ENCODE results near the gene CFAP300. TPM values are rescaled to one million over a fixed set of nuclear protein-coding genes. Genes with fewer than 3 reads are reported as not detected.

Gene CFAP300
- polyA plus RNA-seq, 1 experiment = 4.5 TPM

DNA sequence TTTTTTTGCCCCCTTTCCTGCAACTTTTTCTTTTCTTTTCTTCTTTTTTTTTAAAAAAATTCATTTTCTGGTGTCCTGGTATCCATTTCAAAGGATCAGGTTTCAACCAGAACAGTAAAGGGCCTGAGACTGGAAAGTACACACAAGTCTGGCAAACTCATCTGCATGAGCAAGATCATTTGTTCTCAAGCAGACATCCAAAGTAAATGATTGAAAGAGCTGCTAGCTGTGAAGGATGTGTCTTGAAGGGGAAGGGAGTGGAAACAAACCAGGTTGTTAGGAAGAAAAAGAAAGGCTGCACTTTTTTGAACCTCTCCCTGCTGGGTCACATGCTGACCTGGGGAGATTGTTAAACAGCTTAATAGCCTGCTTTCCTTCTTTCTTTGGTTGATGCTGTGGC, 68.3 kb downstream of the CFAP300 start:
- no peak overlapping the region for H3K4me3 ChIP-seq (ENCODE audit: low read depth, low read length)
- TF ChIP-seq, protein P1, sequence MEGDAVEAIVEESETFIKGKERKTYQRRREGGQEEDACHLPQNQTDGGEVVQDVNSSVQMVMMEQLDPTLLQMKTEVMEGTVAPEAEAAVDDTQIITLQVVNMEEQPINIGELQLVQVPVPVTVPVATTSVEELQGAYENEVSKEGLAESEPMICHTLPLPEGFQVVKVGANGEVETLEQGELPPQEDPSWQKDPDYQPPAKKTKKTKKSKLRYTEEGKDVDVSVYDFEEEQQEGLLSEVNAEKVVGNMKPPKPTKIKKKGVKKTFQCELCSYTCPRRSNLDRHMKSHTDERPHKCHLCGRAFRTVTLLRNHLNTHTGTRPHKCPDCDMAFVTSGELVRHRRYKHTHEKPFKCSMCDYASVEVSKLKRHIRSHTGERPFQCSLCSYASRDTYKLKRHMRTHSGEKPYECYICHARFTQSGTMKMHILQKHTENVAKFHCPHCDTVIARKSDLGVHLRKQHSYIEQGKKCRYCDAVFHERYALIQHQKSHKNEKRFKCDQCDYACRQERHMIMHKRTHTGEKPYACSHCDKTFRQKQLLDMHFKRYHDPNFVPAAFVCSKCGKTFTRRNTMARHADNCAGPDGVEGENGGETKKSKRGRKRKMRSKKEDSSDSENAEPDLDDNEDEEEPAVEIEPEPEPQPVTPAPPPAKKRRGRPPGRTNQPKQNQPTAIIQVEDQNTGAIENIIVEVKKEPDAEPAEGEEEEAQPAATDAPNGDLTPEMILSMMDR (IDR thresholded peaks at IDR 0.05; ENCODE audit: insufficient read depth, low read depth, low read length) = no peak
- POLR2A ChIA-PET = no interaction called here
- H3K36me3 ChIP-seq (ENCODE audit: control insufficient read depth, insufficient read depth, low read length) = no peaks in the 10 kb centered on the region
- no peaks in the 10 kb centered on the region for H3K27me3 ChIP-seq (ENCODE audit: control insufficient read depth, insufficient read depth, low read length)
- CTCF ChIA-PET = no interaction called here
- DNase-seq (ENCODE audit: low read depth) = no peak

DNA sequence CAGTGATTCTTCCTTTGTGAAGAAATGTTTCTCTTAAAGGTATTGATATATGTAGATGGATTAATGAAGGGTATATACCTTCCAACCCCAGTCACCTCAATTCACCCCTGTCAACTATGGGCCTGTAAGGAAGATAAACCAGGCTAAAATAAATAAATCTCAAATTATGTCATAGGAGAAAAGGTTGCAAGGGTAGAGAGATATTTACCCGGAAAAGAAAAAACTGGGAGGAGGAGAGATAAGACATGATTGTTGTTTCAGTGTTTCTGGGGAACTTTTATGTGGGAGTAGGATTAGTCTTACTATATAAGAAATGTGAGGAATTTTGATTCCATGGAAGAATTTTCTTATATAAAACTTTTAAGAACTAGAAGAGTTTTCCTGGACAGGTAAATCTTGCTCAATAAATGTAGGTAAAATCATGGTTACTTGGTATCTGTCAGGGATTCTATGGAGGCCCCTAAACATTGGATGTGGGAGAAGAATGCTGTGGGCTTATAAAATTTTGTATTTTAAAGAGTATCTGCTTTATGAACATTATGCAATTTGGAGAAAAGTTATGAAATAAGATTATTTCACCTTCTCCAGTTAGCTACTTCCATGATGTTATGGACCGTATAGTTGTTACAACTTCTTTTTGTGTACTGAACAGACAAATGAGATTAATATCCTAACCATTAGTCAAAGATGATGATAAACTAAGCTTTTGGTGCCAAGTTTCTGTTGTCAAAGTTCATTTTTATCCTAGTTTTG, 69.4 kb downstream of the CFAP300 start:
- CTCF ChIA-PET = interaction anchor here (1.8 kb wide), 1 partner anchor 163 kb away, joined by 4 read pairs; no protein-coding TSS in a partner anchor
- H3K27me3 ChIP-seq (ENCODE audit: control insufficient read depth, insufficient read depth, low read length) = no peaks in the 10 kb centered on the region
- TF ChIP-seq, protein P1 (IDR thresholded peaks at IDR 0.05; ENCODE audit: insufficient read depth, low read depth, low read length) = no peak
- no peaks in the 10 kb centered on the region for H3K36me3 ChIP-seq (ENCODE audit: control insufficient read depth, insufficient read depth, low read length)
- H3K4me3 ChIP-seq (ENCODE audit: low read depth, low read length) = no peak overlapping the region
- POLR2A ChIA-PET = no interaction called here
- DNase-seq (ENCODE audit: low read depth) = no peak

DNA sequence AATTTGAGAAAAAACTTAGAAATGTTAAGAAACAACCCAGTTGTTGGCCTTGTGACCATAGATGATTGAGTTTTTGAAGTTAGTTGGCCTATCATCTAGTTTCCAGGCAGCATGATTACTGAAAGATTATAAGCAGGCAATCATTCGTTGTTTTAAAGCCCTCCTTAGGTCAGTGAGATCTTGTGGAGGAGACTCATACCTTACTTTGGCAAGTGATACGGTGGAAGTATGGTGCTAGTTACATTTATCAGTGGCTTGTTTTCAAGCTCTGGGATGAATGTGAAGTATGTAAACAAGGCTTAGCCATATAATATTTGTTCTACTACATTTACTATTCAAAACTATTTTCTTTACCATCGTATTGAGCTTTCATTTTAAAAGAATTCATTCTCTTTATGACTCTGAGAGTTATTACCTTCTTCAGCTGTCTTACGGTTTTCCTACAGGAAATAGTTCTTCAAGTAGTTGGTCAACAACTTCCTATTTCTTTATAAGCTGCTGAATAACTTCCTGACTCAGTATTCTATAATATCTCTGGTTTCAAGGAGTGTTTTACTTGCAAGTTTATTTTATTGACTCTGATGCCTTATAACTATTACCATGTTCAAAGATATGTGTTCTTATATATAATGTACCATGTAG, 70.4 kb downstream of the CFAP300 start:
- CTCF ChIA-PET = interaction anchor here (0.8 to 1.8 kb wide), 3 partner anchors 11 to 162 kb away, joined by 3 to 4 read pairs (median 3); no protein-coding TSS in a partner anchor
- DNase-seq (ENCODE audit: low read depth) = no peak
- TF ChIP-seq, protein P1 (IDR thresholded peaks at IDR 0.05; ENCODE audit: insufficient read depth, low read depth, low read length) = no peak

DNA sequence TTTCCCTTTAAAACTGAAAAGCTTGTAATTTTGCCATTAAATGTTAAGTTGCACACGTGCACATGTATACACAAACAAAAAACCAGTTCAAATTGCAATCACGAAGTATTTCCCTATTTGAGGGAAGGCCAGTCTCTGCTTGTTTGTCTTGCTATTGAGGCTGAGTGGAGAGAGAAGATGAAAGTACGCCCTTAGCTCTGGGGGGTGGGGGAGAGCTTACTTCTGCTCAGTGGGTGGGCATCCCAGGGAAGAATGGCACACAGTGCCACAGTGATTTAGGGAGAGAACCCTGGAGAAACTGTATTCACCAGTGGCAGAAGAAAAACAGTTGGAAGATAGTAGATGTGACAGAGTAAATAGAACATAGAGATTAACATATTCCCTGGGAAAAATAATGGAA, 71.7 kb downstream of the CFAP300 start:
- POLR2A ChIA-PET = interaction anchor here (1.2 kb wide), 1 partner anchor 256 kb away, joined by 4 read pairs; no protein-coding TSS in a partner anchor
- CTCF ChIA-PET = interaction anchor here (1.9 kb wide), 1 partner anchor 15 kb away, joined by 5 read pairs; no protein-coding TSS in a partner anchor
- no peaks in the 10 kb centered on the region for H3K36me3 ChIP-seq (ENCODE audit: control insufficient read depth, insufficient read depth, low read length)
- no peaks in the 10 kb centered on the region for H3K27me3 ChIP-seq (ENCODE audit: control insufficient read depth, insufficient read depth, low read length)
- TF ChIP-seq, protein P1 (IDR thresholded peaks at IDR 0.05; ENCODE audit: insufficient read depth, low read depth, low read length) = no peak
- no peak for DNase-seq (ENCODE audit: low read depth)
- H3K4me3 ChIP-seq (ENCODE audit: low read depth, low read length) = no peak overlapping the region

More for the DNA sequence above, 70.4 kb downstream of the CFAP300 start:
- H3K36me3 ChIP-seq (ENCODE audit: control insufficient read depth, insufficient read depth, low read length) = no peaks in the 10 kb centered on the region
- no peaks in the 10 kb centered on the region for H3K27me3 ChIP-seq (ENCODE audit: control insufficient read depth, insufficient read depth, low read length)
- no peak overlapping the region for H3K4me3 ChIP-seq (ENCODE audit: low read depth, low read length)
- POLR2A ChIA-PET = no interaction called here

DNA sequence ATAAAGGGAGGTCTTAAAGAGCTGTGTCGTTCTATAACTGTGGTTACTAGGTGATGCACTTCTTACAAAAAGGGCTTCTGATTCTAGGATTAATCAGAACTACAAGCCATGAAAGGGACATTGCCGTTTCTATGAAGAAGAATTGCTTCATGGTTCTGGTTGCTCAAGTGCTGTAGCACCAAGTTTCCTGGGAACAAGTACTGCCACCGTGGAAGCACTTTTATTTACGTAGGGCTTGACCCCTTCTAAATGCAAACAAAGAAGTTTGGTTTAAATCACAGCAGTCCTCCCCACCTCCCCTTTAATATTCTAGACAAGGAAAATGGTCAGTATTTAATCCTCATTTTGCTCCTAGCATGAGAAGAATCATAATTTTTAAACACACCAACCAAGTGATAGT, 72.8 kb downstream of the CFAP300 start:
- CTCF ChIA-PET = interaction anchor here (1.9 kb wide), 1 partner anchor 14 kb away, joined by 5 read pairs; no protein-coding TSS in a partner anchor
- H3K4me3 ChIP-seq (ENCODE audit: low read depth, low read length) = no peak overlapping the region

More for the DNA sequence above, 72.8 kb downstream of the CFAP300 start:
- Histone ChIP-seq H3K27me3 (ENCODE audit: control insufficient read depth, insufficient read depth, low read length) (no peaks in the 10 kb centered on the region), H3K36me3 (ENCODE audit: control insufficient read depth, insufficient read depth, low read length) (peaks cover 3% of the 10 kb centered on the region)
- POLR2A ChIA-PET = interaction anchor here (0.5 to 1.2 kb wide), 3 partner anchors 29 to 257 kb away, joined by 3 to 12 read pairs (median 4); no protein-coding TSS in a partner anchor
- TF ChIP-seq, protein P1 (IDR thresholded peaks at IDR 0.05; ENCODE audit: insufficient read depth, low read depth, low read length) = no peak
- no peak for DNase-seq (ENCODE audit: low read depth)
